IPS DF 4.7 (cell line): ENCODE data around the gene SLC12A6.

ENCODE experiments used
- DNase-seq: peaks from one replicate; pipeline ENCODE4 v3.0.0-alpha.2; 2013; ENCODE audit warnings: low spot score; ENCODE audit errors: extremely low read depth

The SLC12A6 gene

DNA sequence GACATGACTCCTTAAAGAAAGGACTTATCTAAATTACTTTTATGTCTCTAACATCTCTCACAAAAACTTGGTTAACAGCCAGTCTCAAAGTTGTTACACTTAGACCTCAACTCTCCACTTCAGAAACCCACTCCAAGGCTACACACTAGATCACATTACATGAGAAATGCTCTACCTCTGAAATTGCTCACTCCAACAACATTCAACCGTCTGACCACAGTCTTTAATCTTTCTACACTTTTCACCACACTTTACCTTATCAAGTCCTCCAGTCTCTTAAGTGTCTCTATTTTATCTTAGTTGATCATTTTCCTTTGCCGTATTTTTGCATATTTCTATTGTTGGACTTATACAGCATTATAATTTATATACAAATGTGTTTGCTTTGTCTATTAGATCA is 5.8 kb downstream of the SLC12A6 start:
- DNase-seq = no peak

DNA sequence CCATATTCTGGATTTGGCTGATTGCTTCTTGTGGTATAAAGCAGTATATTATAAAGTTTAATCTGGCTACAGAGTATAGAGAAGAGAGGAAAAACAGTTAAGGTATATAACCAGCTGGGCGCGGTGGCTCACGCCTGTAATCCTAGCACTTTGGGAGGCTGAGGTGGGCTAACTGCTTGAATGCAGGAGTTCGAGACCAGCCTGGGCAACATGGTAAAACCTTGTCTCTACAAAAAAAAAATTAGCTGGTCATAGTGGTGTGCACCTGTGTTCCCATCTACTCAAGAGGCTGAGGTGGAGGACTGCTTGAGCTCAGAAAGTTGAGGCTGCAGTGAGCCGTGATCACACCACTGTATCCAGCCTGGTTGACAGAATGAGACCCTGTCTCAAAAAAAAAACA is 7.3 kb downstream of the SLC12A6 start:
- no peak for DNase-seq

DNA sequence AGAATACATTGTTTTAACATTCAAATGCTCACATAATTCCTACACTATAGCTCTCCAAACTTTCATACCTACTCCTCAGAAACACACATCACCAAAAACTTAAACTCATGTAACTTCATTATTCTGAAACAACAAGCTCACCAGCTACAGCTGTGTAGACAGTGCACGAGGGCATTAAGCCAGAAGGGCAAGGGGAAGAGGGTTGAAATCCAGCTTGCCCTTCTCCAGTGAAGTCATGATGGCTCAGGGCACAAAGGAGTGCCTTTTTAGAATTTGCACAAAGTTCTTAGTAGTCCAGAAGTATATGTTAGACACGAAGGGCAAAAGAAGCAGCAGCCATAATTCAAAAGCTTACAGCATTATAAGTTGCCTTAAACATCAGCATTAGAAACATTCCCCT is 8.6 kb downstream of the SLC12A6 start:
- no peak for DNase-seq

DNA sequence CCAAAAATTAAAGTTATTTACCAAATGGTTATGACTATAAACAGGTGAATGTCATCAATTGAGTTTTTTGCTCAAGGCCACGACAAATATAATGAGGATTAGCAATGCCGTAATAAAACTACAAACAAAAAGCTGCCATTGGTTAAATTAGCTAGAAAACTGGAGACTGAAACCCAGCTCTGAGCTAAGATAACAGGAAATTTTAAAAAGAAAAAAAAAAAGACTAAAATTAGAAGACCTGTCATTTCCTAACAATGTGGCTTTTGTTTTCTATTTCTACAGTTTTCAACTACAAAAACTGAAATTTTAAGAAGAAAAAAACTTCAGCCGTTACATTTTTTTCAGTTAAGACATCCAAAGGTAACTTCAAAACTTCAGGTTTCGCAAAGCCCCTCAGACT is 9.7 kb downstream of the SLC12A6 start:
- no peak for DNase-seq

DNA sequence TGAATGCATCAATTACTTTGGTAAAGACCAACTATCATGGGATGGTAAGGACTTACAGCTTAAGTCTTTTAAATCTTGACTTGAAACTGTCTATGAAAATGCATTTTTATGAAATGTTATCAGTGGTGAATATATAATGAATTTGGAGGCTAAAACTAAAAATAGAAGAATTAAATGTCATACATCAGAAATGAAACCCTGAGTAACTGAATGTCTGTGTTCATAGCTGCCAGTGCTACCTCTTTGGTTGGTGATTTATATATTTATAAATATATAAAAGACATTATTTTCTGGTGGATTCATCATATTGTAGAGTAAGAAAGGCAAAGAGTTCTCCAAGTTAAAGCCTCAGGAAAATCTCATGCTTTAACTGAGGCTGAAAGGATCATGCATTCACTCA is 12.2 kb downstream of the SLC12A6 start:
- DNase-seq = no peak

DNA sequence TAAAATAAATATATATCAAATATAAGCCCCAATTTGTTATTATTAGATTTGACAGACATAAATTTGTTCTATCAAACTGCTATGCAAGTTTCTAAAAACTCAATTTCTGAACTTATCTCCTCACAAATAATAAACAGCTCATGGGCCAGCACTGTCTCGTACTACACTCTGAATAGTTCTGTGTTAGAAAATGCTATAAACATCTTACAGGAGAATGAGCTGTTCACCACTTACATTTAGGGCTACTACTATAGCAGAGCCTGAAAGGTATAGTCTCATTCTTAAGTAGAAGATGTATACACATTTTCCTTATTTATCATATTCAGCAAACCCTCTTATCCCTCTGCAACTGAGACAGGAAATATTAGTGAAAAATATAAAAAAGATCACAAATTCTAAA is 12.6 kb downstream of the SLC12A6 start:
- DNase-seq = no peak

DNA sequence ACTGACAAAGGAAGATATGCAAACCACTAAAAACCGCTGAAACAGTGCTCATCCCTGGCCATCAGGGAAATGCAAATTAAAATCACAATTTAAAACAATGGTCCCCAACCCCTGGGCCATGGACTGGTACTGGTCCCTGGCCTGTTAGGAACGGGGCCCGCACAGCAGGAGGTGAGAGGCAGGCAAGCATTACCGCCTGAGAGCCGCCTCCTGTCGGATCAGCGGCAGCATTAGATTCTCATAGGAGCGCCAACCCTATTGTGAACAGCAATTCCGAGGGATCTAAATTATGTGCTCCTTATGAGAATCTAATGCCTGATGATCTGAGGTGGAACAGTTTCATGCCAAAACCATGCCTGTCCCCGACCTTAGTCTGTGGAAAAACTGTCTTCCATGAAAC is 14.4 kb downstream of the SLC12A6 start:
- no peak for DNase-seq

DNA sequence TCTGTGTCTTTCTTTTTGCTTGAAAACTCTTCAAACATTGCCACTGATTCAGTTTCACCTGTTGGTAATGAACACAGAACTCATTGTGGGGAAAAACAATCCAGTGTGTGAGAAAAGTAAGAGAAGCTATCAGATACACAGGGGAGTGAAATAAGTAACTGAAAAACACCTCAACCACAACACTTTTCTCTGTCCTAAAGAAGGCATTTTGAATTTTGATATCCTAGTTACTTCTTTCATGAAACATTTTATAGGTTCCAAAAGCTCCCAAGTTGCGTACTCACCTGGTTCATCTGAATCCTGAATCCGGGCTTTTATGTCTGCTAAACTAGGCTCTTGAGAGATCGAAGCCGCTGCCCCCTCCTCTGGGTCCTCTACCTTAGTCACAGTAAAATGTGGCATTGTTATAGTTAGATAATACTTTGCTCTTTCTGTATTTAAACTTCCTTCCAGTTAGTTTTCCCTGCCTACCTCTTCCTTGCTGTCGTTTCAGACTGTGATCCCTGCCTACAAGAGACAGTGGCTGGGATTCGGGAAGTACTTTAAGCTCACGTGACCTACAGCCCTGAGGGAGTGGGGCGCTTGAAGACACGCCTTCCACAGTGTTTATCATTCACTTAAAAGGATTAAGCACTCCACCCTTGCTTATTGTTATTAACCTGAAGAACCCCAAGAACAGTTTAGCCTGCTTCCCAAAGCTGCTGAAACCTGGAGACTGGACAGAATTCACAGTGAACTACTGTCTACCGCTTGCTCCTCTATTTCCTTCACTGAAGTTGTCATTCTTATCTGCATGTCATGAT is 19.1 kb downstream of the SLC12A6 start:
- DNase-seq = peak; percentile 14

DNA sequence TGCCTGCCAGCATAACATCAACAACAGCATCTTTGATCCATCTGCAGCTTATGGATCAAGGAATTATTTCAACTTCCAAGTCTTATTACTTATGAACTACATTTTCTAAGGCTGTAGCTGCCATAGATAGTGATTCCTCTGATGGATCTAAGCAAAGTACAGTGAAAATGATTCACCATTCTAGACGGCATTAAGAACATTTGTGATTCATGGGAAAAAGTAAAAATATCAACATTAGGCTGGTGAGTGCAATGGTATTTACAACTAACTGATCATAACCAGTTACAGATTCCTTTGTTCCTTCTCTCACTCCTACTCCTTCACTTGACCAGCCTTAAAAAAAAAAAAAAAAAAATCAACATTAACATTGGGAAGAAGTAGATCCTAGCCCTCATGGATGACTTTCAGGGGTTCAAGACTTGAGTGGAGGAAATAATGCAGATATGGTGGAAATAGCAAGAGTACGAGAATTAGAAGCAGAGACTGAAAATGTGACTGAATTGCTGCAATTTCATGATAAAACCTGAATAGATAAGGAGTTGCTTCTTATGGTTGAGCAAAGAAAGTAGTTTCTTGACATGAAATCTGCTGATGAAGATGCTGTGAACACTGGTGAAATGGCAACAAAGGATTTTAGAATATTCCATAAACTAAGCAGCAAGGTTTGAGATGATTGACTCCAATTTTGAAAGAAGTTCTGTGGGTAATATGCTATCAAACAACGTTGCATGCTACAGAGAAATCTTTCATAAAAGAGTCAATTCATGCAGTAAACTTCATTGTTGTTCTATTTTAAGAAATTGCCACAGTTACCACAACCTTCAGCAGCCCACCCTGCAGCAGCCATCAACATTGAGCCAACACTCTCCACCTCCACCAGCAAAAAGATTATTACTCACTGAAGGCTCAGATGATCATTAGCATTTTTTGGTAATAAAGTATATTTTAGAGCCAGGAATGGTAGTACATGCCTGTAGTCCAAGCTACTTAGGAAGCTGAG is 22.8 kb downstream of the SLC12A6 start:
- DNase-seq = no peak

DNA sequence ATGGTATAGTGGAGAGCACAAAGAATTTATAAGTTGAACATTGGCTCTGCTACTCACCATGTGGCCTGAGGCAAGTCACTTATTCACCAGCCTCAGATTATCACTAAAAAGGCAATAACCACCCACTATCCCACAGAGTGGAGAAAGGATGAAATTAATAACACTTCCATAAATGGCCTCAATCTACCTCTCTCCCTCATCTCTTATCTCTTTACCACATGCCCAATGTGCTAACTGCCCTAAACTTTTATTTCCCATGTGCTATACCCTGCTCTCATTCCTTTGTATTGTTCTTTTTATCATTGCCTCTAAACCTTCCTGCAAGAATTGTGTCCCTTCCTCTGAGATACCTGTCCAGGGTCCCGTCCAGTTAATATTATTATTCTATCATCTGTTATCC is 26.0 kb downstream of the SLC12A6 start:
- no peak for DNase-seq

DNA sequence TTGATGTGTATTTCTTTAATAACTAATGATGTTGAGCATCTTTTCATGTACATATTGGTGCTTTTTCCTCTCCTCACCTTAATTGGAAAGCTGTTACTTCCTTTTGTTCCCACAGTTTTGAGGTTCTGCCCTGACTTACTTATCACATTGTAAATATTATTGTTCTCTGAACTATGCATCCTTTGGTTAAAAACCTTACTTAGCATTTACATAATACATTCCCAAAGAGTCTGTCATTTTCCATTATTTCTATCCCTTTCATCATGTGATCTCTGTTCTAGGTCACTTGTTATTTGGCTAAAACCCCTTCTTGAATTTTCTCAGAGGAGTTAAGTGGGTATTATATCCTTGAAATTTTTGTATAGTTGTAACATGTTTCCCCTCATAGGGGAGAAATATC is 33.0 kb downstream of the SLC12A6 start:
- DNase-seq = no peak

DNA sequence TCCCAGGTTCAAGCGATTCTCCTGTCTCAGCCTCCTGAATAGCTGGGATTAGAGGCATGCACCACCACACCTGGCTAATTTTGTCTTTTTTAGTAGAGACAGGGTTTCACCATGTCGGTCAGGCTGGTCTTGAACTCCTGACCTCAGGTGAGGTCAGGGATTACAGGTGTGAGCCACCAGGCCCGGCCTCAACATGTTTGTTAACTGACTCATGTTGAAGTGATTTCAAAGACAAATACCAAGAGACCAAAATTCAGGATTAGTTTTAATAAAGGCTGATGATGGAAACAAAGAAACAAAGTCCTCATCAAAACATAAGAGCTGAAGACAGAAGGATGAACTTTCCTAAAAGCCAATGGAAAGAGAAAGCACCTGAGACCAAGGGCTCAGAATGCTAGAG is 36.5 kb downstream of the SLC12A6 start:
- DNase-seq = no peak

DNA sequence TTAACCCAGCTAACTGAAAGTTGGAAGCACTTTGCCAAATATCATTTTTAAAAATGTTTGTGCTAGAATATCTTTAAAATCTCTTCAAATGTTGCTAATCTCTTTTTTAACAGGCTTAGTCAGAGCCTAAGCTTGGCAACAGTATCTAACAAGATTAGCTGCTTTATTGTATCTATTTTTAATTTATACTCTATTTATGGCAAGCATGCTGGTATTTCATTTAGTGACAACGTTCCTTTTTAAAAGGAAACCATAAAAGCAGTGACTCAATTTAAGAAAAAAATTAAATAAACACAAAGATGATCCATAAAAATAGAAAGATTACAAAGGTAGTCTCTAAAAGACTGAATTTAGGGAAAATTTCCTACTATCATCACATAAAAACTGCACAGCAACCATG is 40.5 kb downstream of the SLC12A6 start:
- DNase-seq = no peak

DNA sequence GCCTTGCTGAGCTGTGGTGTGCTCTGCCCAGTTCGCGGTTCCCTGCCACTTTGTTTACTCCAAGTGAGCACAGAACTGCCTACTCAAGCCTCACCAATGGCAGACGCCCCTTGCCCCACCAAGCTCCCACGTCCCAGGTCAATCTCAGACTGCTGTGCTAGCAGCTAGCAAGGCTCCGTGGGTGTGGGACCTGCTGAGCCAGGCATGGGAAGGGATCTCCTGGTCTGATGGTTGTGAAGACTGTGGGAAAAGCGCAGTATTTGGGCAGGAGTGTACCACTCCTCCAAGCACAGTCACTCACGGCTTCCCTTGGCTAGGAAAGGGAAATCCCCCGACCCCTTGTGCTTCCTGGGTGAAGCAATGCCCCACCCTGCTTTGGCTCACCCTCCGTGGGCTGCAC is 45.0 kb downstream of the SLC12A6 start:
- no peak for DNase-seq

DNA sequence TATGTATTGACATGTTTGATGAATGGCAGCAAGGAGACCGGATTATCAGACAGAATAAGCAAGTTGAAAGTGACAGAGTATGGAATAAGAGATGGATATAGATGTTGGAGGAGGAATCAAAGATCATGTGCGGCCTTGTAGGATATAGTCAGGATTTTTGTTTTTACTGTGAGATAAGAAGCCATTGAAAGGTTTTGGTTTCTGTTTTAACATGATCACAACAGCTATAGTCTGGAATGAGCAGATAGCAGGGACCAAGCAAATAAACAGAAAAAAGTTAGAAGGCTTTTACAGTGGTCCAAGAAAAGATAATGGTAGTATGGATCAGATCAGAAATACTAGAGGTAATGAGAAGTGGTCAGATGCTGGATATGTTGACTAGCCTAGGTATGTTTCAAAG is 52.6 kb downstream of the SLC12A6 start:
- no peak for DNase-seq

DNA sequence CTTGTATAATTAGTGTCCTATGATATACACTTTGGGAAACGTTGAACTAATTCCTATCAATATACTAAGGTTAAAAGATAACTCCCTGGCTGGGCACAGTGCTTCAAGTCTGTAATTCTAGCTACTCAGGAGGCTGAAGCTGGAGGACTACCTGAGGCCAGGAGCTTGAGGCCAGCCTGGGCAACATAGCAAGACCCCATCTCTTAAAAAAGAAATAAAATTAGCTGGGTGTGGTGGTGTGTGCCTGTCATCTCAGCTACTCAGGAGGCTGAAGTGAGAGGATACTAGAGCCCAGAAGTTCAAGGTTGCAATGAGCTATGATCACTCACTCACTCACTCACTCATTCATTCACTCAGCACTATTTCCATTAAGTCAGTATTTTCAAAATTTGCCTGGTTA is 55.2 kb downstream of the SLC12A6 start:
- no peak for DNase-seq

DNA sequence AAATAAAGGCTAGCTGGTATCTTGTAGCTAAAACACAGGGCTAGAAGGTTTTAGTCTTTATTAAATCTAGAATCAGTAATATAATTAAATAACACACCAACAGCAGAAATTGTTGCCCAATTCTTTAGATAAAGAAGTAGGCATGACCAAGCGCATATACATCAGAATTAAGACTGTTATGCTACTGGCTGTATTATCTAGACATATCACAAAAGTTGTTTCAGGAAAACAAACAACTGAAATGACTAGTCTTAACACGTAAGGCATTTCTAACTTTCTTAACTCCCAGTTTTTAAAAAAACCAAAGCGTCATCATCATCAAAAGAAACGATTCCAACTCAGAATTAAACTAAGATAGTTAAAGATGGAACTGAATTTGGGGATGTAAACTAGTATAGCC is 57.4 kb downstream of the SLC12A6 start:
- DNase-seq = no peak

DNA sequence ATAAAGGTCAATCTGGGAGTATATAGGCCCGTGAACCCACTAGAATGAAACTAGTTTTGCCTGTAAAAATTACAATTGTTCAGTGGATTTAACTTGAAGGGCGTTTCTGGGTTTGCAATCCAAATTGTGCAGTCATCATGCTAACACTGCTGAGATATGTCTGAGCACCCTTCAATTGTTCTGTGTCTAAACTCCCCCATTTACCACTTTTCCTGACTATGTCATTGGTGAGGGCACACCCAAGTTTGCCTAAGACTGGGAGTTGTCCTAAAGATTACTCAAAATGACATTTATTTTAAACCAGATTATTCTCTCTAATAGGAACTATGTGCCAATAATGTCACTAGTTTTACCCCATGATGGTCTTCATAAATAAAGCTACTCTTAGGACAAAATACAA is 58.2 kb downstream of the SLC12A6 start:
- DNase-seq = no peak

DNA sequence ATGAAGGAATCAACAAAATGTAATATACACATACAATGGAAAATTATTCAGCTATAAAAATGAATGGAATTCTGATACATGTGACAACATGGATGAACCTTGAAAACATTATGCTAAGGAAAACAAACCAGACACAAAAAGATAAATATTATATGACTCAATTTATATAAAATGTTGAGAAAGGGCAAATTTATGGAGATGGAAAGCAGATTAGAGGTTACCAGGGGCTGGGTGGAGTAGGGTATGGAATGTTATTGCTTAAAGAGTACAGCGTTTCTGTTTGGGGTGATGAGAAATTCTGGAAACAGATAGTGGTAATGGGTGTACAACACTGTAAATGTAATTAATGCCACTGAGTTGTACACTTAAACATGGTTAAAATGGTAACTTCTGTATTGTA is 61.9 kb downstream of the SLC12A6 start:
- DNase-seq = no peak

DNA sequence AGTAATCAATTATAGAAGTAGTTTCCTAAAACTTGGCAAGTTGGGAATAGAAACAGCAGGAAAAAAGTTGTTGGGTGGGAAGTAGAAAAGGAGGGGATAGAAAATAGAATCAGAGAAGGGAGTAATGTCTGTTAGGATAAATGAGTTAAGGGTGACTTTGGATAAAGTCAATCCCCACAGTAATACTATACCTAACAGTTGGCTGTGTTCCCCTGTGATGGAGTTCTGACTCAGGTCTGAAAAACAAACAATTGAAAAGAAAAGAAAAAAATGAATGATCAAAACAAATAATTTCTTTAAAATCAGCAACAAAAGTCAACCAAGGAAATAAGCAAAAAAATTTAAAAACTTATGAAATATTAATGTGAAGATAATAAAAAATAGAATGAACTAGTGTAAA is 62.4 kb downstream of the SLC12A6 start:
- DNase-seq = no peak

DNA sequence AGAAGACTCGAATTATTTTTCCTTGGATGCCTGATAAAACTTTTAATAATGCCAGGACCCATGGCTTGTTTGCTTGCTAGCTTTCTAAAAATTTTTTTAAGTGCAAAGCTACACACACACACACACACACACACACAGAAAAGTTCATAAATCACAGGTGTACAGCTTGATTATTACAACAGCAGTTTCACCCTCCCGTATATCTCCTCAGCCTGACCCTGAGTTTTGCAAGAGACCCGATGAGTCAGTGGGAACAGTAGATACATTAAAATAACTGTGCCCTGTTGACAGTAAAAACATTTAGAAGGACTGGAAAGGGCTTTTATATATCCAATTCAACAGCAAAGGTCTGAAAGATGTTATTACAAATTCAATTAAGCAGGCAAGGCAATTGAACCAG is 66.1 kb downstream of the SLC12A6 start:
- no peak for DNase-seq

DNA sequence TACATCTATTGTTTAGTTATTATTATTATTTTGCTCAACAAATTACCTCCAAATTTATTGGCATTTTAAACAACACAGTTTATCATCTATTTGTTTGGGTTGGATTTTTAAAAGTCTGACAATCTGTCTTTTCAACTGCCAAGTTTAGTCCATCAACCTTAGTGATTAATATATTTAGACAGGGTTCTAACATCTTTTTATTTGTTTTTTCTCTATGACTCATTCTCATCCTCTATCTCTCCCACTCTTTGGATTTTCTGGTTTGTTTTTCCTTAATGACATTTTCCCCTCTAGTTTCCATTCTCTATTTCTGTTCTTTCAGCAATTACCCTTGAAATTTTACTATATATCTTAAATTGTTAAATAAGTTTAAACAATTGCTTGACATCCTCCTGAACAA is 70.8 kb downstream of the SLC12A6 start:
- DNase-seq = no peak

DNA sequence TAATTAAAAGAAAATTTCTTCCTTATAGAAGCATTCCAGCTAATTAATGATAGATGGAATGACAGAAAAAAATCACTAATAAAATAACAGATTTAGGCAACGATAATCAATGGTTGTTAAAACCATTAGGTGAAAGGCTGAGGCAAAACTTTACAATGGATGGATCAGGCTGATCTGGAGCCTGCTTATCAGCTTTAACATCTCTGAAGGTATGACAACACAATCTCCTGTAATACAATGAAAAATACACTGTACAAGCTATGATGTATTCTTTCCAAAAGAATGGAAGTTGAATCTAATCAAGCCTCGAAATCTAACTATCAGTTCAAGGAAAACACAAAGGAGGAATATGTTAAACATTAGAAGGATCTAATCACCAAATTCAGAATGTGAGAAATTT is 73.5 kb downstream of the SLC12A6 start:
- no peak for DNase-seq
